HepG2 (cell line): ENCODE results near the gene ECT2. TPM values are rescaled to one million over a fixed set of nuclear protein-coding genes. Genes with fewer than 3 reads are reported as not detected.

Source experiments
- ATAC-seq: fragments of 200-7000 bp; cut with Tn5 transposase; 3 replicates; pipeline ENCODE4 v1.9.1; 2020; ENCODE audit warnings: mild to moderate bottlenecking, moderate library complexity
- BruUV-seq: library from RNA; stranded (reverse); fragments of 400-500 nt; replicated peaks from 2 replicates; lab custom pipeline; 2021; lab: Mats Ljungman, UMichigan
- CTCF ChIA-PET: fragments of 300-600 bp; formaldehyde crosslinking; extraction: SDS; loops from one replicate; lab custom pipeline; 2021; ENCODE audit warnings: low total read pairs, inconsistent platforms, low intra/inter-chr PET ratio; lab: Yijun Ruan, JAX
- POLR2A ChIA-PET: fragments of 350-600 bp; sonication (Branson Sonifier 250); formaldehyde crosslinking; loops from one replicate; lab custom pipeline; 2020; ENCODE audit warnings: antibody characterized with exemption, inconsistent platforms; lab: Yijun Ruan, JAX
- DNase-seq: peaks from one replicate; pipeline ENCODE4 v3.0.0-alpha.2; 2015; ENCODE audit warnings: low spot score
- FAIRE-seq: peaks from 3 replicates; lab custom pipeline; 2011; peaks lifted over from hg19 to GRCh38; lab: Jason Lieb, UNC
- H2AFZ ChIP-seq: one replicate; pipeline ENCODE4 v1.6.1; 2011; ENCODE audit warnings: low read length, inconsistent platforms
- H3K27ac ChIP-seq: fragments of 300-600 bp; 3 replicates; pipeline ENCODE4 v1.8.0; 2011; ENCODE audit warnings: mixed run types, mild to moderate bottlenecking, mixed read lengths, low read length, inconsistent platforms; ENCODE audit not compliant: insufficient read depth; ENCODE audit errors: extremely low read length
- H3K27me3 ChIP-seq, 2 experiments: fragments of 200-600 bp in 1 of 2; 2 replicates in 1 of 2; 3 replicates in 1 of 2; pipeline versions ENCODE4 v1.6.0 to v1.8.0; 2011; ENCODE audit warnings: low read length in 2 of 2, mild to moderate bottlenecking in 2 of 2, moderate library complexity in 2 of 2, inconsistent platforms in 1 of 2; ENCODE audit not compliant: insufficient read depth in 2 of 2, control insufficient read depth in 1 of 2
- H3K36me3 ChIP-seq, 2 experiments: fragments of 200-600 bp in 1 of 2; replicated peaks in 1 of 2; 2 replicates in 1 of 2; 3 replicates in 1 of 2; pipeline versions ENCODE4 v1.5.1 to v1.8.0; 2011; ENCODE audit warnings: low read length in 2 of 2, inconsistent platforms in 1 of 2; ENCODE audit not compliant: insufficient read depth in 2 of 2, control insufficient read depth in 1 of 2
- H3K4me1 ChIP-seq: 2 replicates; pipeline ENCODE4 v1.5.1; 2012; ENCODE audit warnings: low read length, inconsistent platforms; ENCODE audit not compliant: insufficient read depth
- H3K4me2 ChIP-seq: 2 replicates; pipeline ENCODE4 v1.6.0; 2011; ENCODE audit warnings: low read depth, low read length, inconsistent platforms
- H3K4me3 ChIP-seq, 3 experiments: fragments of 200-600 bp in 1 of 3; sonication (generic), shearing (Covaris generic) in 1 of 3; replicated peaks in 1 of 3; 2 replicates each; pipeline ENCODE4 v1.5.1; 2011 to 2016; ENCODE audit warnings: low read length in 3 of 3, inconsistent platforms in 2 of 3, low read depth in 2 of 3, mild to moderate bottlenecking in 2 of 3, control low read depth in 1 of 3, mixed read lengths in 1 of 3; ENCODE audit not compliant: insufficient read depth in 1 of 3
- H3K79me2 ChIP-seq: one replicate; pipeline ENCODE4 v1.6.1; 2011; ENCODE audit warnings: low read length, inconsistent platforms; ENCODE audit not compliant: insufficient read depth
- H3K9ac ChIP-seq: 2 replicates; pipeline ENCODE4 v1.6.0; 2011; ENCODE audit warnings: mild to moderate bottlenecking, low read depth, low read length, inconsistent platforms; ENCODE audit not compliant: insufficient read depth
- H3K9me3 ChIP-seq: 2 replicates; pipeline ENCODE4 v1.5.1; 2012; ENCODE audit warnings: mild to moderate bottlenecking, low read length
- H4K20me1 ChIP-seq: 2 replicates; pipeline ENCODE4 v1.6.0; 2011; ENCODE audit warnings: inconsistent platforms, mild to moderate bottlenecking, low read length, moderate library complexity; ENCODE audit not compliant: insufficient read depth
- BORCS8-MEF2B ChIP-seq: sonication (generic); formaldehyde crosslinking; IDR thresholded peaks from 2 replicates; pipeline ENCODE4 v1.8.0; 2022; ENCODE audit warnings: mild to moderate bottlenecking, missing genetic modification reagents
- CHD2 ChIP-seq: IDR thresholded peaks from 2 replicates; pipeline ENCODE4 v1.6.1; 2011; ENCODE audit warnings: low read depth, low read length, improper control_type of control experiment
- FOXA3 ChIP-seq: IDR thresholded peaks from 2 replicates; pipeline ENCODE4 v1.6.1; 2016; ENCODE audit warnings: missing genetic modification reagents, missing compliant biosample characterization
- KDM3A ChIP-seq: IDR thresholded peaks from 2 replicates; pipeline ENCODE4 v1.6.1; 2018; ENCODE audit warnings: low read depth, missing compliant biosample characterization
- KLF6 ChIP-seq: IDR thresholded peaks from 2 replicates; pipeline ENCODE4 v1.8.0; 2016; ENCODE audit warnings: missing biosample characterization, missing genetic modification reagents
- MTF2 ChIP-seq: sonication (generic); formaldehyde crosslinking; IDR thresholded peaks from 2 replicates; pipeline ENCODE4 v1.5.0; 2020; ENCODE audit warnings: missing genetic modification reagents, borderline replicate concordance
- NR2F6 ChIP-seq, 2 experiments: IDR thresholded peaks; 2 replicates each; pipeline ENCODE4 v1.6.1; 2016; ENCODE audit warnings: antibody characterized with exemption in 1 of 2, mild to moderate bottlenecking in 1 of 2
- RARG ChIP-seq: sonication (generic); formaldehyde crosslinking; IDR thresholded peaks from 2 replicates; pipeline ENCODE4 v1.4.0; 2020; ENCODE audit warnings: low read depth, mild to moderate bottlenecking, missing genetic modification reagents
- SSRP1 ChIP-seq: IDR thresholded peaks from 2 replicates; pipeline ENCODE4 v1.6.1; 2016; ENCODE audit warnings: control low read depth
- U2AF1 ChIP-seq: fragments of 200-400 bp; formaldehyde crosslinking; optimal IDR thresholded peaks from 2 replicates; pipeline ENCODE3; 2017; ENCODE audit warnings: mild to moderate bottlenecking, low read depth, low read length
- ZNF354B ChIP-seq: sonication (generic); formaldehyde crosslinking; IDR thresholded peaks from 2 replicates; pipeline ENCODE4 v1.8.0; 2022; ENCODE audit warnings: mild to moderate bottlenecking, missing genetic modification reagents
- ZNF629 ChIP-seq: sonication (generic); formaldehyde crosslinking; conservative IDR thresholded peaks from 2 replicates; pipeline ENCODE4 v1.5.0; 2020; ENCODE audit warnings: missing genetic modification reagents
- WGBS: methylation state at CpG from one replicate; pipeline ENCODE4 v1.1.6; 2017; ENCODE audit warnings: low lambda C conversion rate; 5-methylcytosine and 5-hydroxymethylcytosine counted together
- in situ Hi-C: cut with HindIII; loops from 2 replicates; pipeline ENCODE4 v1.10.0; 2017; ENCODE audit warnings: low pct_unique_long_range_greater_than_20kb; ENCODE audit not compliant: extremely low pct_ligation_motif_present
- intact Hi-C: fragments of 100-400 bp; cut with micrococcal nuclease; formaldehyde crosslinking; loops from one replicate; pipeline ENCODE4 v1.10.0; 2022; ENCODE audit not compliant: unreplicated experiment
- polyA plus RNA-seq, 8 experiments: library from polyadenylated mRNA; depleted of rRNA in 3 of 8; stranded (reverse) in 7 of 8; unstranded in 1 of 8; fragments of >200 nt; fragmentation: Illumina TruSeq in 4 of 8; extraction: Trizol in 4 of 8; gene quantifications; 2 replicates each; pipeline versions ENCODE4 v1.2.1 to v1.2.3, GENCODE V29; 2011 to 2016; ENCODE audit warnings: low read depth in 4 of 8, missing spikeins in 1 of 8, mixed read lengths in 1 of 8; ENCODE audit not compliant: insufficient read depth in 1 of 8
- total RNA-seq, 5 experiments: library from RNA; depleted of rRNA; stranded (reverse); fragments of >200 nt; fragmentation: Illumina TruSeq; extraction: Trizol; gene quantifications; 2 replicates each; pipeline ENCODE4 v1.2.3, GENCODE V29; 2016; ENCODE audit warnings: low read depth in 1 of 5
- TF ChIP-seq, protein P1 (sequence below): IDR thresholded peaks from 2 replicates; pipeline ENCODE4 v1.6.1; 2012; ENCODE audit warnings: low read depth, low read length, improper control_type of control experiment
- TF ChIP-seq, protein P2 (sequence below): IDR thresholded peaks from 2 replicates; pipeline ENCODE4 v1.6.1; 2018; ENCODE audit warnings: missing genetic modification reagents, mild to moderate bottlenecking, missing compliant biosample characterization
- TF ChIP-seq, protein P3 (sequence below): sonication (generic); formaldehyde crosslinking; IDR thresholded peaks from 2 replicates; pipeline ENCODE4 v1.4.0; 2020; ENCODE audit warnings: missing genetic modification reagents, mild to moderate bottlenecking, borderline replicate concordance
- TF ChIP-seq, protein P4 (sequence below): sonication (generic); formaldehyde crosslinking; IDR thresholded peaks from 2 replicates; pipeline ENCODE4 v1.8.0; 2022; ENCODE audit warnings: mild to moderate bottlenecking, missing genetic modification reagents, moderate library complexity

Gene ECT2
- total and polyA plus RNA-seq, 2 of the 13 experiments (the other 11 are each of a cell fraction or from before 2014, with no cell fraction given): 21.6 to 52.0 TPM

DNA sequence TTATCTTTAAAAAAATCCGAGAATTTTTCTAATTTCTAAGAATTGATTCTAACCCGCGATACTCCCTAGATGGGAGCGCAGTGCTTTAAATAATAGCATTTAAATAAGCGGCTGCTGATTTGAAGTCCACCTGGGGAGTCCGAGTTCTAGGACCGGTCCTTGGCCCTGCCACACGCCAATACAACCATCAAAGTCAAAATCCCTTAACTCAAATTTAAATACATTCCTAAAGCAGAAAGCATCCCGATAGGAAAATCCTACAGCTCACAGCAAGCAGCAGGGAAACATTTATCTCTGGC, 508 bp upstream of the ECT2 start:
- no peaks in the 10 kb centered on the region; the same call in 1 of the 2 replicates for H4K20me1 ChIP-seq
- peak overlapping the region; percentile 44 to 94 (median 69) for H3K4me3 ChIP-seq
- intact Hi-C loops: loop anchor here (1.0 to 2.0 kb wide), 2 partner anchors 39 to 77 kb away; partner anchors contain the start of gene NCEH1
- H3K9ac ChIP-seq: peak overlapping the region; percentile 60
- no peak overlapping the region for H2AFZ ChIP-seq
- H3K27ac ChIP-seq: peak overlapping the region; percentile 69
- no TSS peak for BruUV-seq
- H3K79me2 ChIP-seq: peaks cover 39% of the 10 kb centered on the region
- ATAC-seq: peak; percentile 10
- H3K27me3 ChIP-seq: no peaks in the 10 kb centered on the region; a peak in 1 of 5 replicates
- no peak for FAIRE-seq
- POLR2A ChIA-PET: interaction anchor here (1.0 to 2.1 kb wide), 3 partner anchors 33 to 58 kb away, joined by 3 to 11 read pairs (median 3); partner anchors contain the start of gene NCEH1
- H3K36me3 ChIP-seq: peaks cover 0 to 8% of the 10 kb centered on the region in 2 experiments; a peak in 1 of 5 replicates
- H3K4me2 ChIP-seq: peak overlapping the region; percentile 75
- peaks cover 74% of the 10 kb centered on the region for H3K4me1 ChIP-seq
- under 1% methylated on average over 9 of the region's 9 CpGs for WGBS
- H3K9me3 ChIP-seq: no peaks in the 10 kb centered on the region
- CTCF ChIA-PET: interaction anchor here (0.9 to 1.3 kb wide), 2 partner anchors 74 to 83 kb away, joined by 3 to 4 read pairs; no protein-coding TSS in a partner anchor
- in situ Hi-C loops: no loop called here
- DNase-seq: no peak
- no peak for TF ChIP-seq KDM3A
- TF ChIP-seq MTF2 (CRISPR knock-in tag): no peak
- no peak for TF ChIP-seq ZNF629
- no peak for TF ChIP-seq ZNF354B (CRISPR knock-in tag)
- no peak for TF ChIP-seq KLF6 (CRISPR knock-in tag)
- TF ChIP-seq U2AF1: no peak
- no peak for TF ChIP-seq RARG (CRISPR knock-in tag)
- no peak for TF ChIP-seq CHD2
- TF ChIP-seq, protein P1, sequence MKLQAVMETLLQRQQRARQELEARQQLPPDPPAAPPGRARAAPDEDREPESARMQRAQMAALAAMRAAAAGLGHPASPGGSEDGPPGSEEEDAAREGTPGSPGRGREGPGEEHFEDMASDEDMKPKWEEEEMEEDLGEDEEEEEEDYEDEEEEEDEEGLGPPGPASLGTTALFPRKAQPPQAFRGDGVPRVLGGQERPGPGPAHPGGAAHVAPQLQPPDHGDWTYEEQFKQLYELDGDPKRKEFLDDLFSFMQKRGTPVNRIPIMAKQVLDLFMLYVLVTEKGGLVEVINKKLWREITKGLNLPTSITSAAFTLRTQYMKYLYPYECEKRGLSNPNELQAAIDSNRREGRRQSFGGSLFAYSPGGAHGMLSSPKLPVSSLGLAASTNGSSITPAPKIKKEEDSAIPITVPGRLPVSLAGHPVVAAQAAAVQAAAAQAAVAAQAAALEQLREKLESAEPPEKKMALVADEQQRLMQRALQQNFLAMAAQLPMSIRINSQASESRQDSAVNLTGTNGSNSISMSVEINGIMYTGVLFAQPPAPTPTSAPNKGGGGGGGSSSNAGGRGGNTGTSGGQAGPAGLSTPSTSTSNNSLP: no peak
- TF ChIP-seq FOXA3 (CRISPR knock-in tag): no peak
- TF ChIP-seq, protein P2, sequence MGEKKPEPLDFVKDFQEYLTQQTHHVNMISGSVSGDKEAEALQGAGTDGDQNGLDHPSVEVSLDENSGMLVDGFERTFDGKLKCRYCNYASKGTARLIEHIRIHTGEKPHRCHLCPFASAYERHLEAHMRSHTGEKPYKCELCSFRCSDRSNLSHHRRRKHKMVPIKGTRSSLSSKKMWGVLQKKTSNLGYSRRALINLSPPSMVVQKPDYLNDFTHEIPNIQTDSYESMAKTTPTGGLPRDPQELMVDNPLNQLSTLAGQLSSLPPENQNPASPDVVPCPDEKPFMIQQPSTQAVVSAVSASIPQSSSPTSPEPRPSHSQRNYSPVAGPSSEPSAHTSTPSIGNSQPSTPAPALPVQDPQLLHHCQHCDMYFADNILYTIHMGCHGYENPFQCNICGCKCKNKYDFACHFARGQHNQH (CRISPR knock-in tag): no peak
- TF ChIP-seq, protein P3, sequence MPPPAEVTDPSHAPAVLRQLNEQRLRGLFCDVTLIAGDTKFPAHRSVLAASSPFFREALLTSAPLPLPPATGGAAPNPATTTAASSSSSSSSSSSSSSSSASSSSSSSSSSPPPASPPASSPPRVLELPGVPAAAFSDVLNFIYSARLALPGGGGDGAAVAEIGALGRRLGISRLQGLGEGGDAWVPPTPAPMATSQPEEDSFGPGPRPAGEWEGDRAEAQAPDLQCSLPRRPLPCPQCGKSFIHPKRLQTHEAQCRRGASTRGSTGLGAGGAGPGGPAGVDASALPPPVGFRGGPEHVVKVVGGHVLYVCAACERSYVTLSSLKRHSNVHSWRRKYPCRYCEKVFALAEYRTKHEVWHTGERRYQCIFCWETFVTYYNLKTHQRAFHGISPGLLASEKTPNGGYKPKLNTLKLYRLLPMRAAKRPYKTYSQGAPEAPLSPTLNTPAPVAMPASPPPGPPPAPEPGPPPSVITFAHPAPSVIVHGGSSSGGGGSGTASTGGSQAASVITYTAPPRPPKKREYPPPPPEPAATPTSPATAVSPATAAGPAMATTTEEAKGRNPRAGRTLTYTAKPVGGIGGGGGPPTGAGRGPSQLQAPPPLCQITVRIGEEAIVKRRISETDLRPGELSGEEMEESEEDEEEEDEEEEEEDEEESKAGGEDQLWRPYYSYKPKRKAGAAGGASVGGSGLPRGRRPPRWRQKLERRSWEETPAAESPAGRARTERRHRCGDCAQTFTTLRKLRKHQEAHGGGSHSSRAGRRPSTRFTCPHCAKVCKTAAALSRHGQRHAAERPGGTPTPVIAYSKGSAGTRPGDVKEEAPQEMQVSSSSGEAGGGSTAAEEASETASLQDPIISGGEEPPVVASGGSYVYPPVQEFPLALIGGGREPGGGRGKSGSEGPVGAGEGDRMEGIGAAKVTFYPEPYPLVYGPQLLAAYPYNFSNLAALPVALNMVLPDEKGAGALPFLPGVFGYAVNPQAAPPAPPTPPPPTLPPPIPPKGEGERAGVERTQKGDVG: no peak
- no peak for TF ChIP-seq SSRP1
- TF ChIP-seq BORCS8-MEF2B (CRISPR knock-in tag): no peak
- TF ChIP-seq NR2F6 (IDR thresholded peaks at IDR 0.05): no peak; the same call in 1 of the 2 replicates
- TF ChIP-seq NR2F6 (CRISPR knock-in tag; IDR thresholded peaks at IDR 0.05): no peak
- TF ChIP-seq, protein P4, sequence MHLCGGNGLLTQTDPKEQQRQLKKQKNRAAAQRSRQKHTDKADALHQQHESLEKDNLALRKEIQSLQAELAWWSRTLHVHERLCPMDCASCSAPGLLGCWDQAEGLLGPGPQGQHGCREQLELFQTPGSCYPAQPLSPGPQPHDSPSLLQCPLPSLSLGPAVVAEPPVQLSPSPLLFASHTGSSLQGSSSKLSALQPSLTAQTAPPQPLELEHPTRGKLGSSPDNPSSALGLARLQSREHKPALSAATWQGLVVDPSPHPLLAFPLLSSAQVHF (CRISPR knock-in tag): no peak
